Parietal lobe (tissue), 1 donor: ENCODE measurements around the gene PNO1. TPM values are rescaled to one million over a fixed set of nuclear protein-coding genes. Genes with fewer than 3 reads are reported as not detected.

Experiments
- total RNA-seq: library from RNA; depleted of rRNA; stranded (reverse); fragments of >200 nt; gene quantifications from one replicate; pipeline ENCODE4 v1.2.3, GENCODE V29; 2014

Gene PNO1
- 7.2 TPM for total RNA-seq

GRCh38 chr2:68157402-68158133, at the start of gene PNO1:
PNO1 (plus strand) TSS chr2:68157888; CDS start chr2:68157935, 47 bp downstream.

Other genes with a start within 250 kb of the PNO1 start
- gene C1D, start 94.9 kb upstream of the PNO1 start, total RNA-seq: 21.9 TPM
- gene PPP3R1, start 94.6 kb downstream of the PNO1 start, total RNA-seq: 59.2 TPM
- gene CNRIP1, start 162.1 kb downstream of the PNO1 start, total RNA-seq: 100 TPM
- 0.94 TPM for gene PLEK, start 207.4 kb downstream of the PNO1 start, total RNA-seq